ENCODE data around the gene FAM170B.

GRCh38 chr10:49138361-49138891, 4.6 kb upstream of the FAM170B start:
- TF ChIP-seq CTCF (conservative IDR thresholded peaks at IDR 0.05) (no peak), ZFX (IDR thresholded peaks at IDR 0.05) (no peak)

Measured in C4-2B (cell line).